ENCODE results near the gene TTF2.
"Not testable (repeated sequence)": the region's sequence is repeated elsewhere in the genome, so short reads cannot be mapped to it uniquely, and the experiment has no call there.

The TTF2 gene

DNA sequence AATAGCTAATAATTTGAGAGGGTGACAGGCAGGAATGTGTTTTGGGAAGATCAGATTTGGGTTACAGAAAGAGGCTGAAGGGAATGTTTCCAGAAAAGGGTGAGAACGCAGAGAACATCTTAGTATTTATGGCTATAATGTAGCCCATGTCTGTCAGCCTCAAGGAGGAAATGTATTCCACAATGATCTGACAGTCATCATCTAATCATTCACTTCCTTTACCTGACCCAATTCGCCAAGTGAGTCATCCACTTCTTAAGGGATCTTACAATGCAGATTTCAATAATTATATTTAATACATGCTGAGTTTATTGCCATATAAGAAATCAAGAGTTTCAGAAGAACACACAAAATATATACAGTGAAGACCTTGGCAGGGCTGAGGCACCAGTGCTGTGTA, 50.6 kb downstream of the TTF2 start:
- TF ChIP-seq PAX5 (IDR thresholded peaks at IDR 0.05; ENCODE audit: insufficient read depth, low read length, severe bottlenecking) (no peak), POLR2A (IDR thresholded peaks at IDR 0.05; ENCODE audit: low read depth, low read length) (no peak), POLR2AphosphoS5 (IDR thresholded peaks at IDR 0.05; ENCODE audit: low read depth, low read length) (no peak), TAF1 (IDR thresholded peaks at IDR 0.05; ENCODE audit: low read depth, low read length) (no peak), POU2F2 (IDR thresholded peaks at IDR 0.05; ENCODE audit: low read depth, low read length) (no peak), SPI1 (IDR thresholded peaks at IDR 0.05; ENCODE audit: low read depth, low read length) (no peak)
- DNase-seq (ENCODE audit: insufficient read length, low spot score) (no peak), FAIRE-seq (no peak)

DNA sequence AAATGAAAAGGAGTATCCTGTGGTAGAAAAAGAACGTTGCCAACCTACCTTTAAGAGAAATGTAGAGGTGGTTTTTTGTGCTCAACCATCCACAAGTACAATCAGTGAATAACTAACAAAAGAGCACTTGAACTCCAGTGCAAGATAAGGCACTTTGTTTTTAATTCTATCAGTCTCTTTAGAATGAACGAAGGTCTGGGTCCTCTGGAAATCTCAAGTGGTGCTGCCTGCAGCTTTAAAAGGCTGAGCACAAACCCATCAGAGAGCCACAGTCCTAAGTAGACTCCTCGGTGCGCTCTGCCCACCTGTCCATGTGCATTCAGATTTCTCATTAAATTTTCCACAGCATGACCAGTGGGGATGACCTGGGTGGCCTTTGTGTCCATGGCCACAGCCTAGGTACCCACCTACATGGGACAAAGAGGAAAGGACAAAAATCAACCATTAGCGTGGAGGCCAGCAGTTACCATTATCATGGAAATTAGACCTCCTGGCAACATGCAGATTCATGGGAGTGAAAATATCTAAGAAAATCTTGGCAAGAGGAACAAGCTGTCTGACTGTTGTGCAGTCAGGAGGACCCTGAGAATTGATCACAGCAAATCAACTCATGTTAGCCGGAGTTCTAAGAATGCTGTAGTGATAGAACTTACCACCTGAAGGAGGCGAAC, 52.1 kb downstream of the TTF2 start:
- DNase-seq (ENCODE audit: insufficient read length, low spot score): no peak
- no peak for TF ChIP-seq POU2F2 (IDR thresholded peaks at IDR 0.05; ENCODE audit: low read depth, low read length)
- TF ChIP-seq POLR2AphosphoS5 (IDR thresholded peaks at IDR 0.05; ENCODE audit: low read depth, low read length): no peak
- no peak for TF ChIP-seq POLR2A (IDR thresholded peaks at IDR 0.05; ENCODE audit: low read depth, low read length)
- no peak for TF ChIP-seq PAX5 (IDR thresholded peaks at IDR 0.05; ENCODE audit: insufficient read depth, low read length, severe bottlenecking)
- no peak for TF ChIP-seq SPI1 (IDR thresholded peaks at IDR 0.05; ENCODE audit: low read depth, low read length)
- no peak for TF ChIP-seq TAF1 (IDR thresholded peaks at IDR 0.05; ENCODE audit: low read depth, low read length)
- FAIRE-seq: no peak

DNA sequence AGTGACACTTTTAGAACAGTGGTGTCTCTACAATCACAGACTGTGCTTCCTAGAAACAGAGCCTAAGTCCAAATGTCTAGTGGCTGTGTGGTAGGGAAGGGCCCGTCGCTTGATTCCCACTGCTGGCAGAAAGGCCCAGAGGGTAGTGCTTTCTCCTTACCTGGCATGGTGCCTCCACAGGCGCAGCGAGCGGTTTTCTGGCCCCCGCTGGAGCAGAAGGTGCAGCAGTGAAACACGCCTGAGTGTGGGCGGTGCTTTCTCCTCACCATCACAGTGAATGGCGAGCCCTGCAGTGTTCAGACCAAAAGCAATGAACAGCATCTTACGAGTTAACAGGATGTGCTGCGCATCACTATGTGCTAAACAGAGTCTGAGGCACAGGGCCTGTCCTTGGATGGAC, 53.1 kb downstream of the TTF2 start:
- no peak for FAIRE-seq
- no peak for DNase-seq (ENCODE audit: insufficient read length, low spot score)

DNA sequence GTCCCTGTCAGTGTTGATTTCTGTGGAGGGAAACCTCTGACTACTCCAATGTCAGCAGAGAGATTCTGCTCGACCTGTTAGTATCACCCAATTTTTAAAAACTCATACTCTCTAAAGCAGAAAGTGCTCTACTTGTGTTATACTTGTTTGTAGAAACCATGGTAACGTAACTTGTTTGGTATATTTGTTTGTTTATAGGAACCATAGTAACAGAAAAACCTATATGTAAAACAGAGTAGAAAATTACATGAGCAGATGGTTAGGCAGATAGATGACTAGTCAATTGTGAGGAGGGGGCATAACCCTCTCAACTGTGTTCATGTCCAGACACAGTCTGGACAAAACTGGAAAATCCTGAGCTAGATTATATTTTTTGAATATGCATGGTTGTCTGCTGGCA, 54.8 kb downstream of the TTF2 start:
- FAIRE-seq: no peak
- no peak for DNase-seq (ENCODE audit: insufficient read length, low spot score)
- TF ChIP-seq POLR2A (IDR thresholded peaks at IDR 0.05; ENCODE audit: low read depth, low read length) (no peak), POU2F2 (IDR thresholded peaks at IDR 0.05; ENCODE audit: low read depth, low read length) (no peak), POLR2AphosphoS5 (IDR thresholded peaks at IDR 0.05; ENCODE audit: low read depth, low read length) (no peak), TAF1 (IDR thresholded peaks at IDR 0.05; ENCODE audit: low read depth, low read length) (no peak), SPI1 (IDR thresholded peaks at IDR 0.05; ENCODE audit: low read depth, low read length) (no peak), PAX5 (IDR thresholded peaks at IDR 0.05; ENCODE audit: insufficient read depth, low read length, severe bottlenecking) (no peak)

More for the DNA sequence above, 53.1 kb downstream of the TTF2 start:
- no peak for TF ChIP-seq POU2F2 (IDR thresholded peaks at IDR 0.05; ENCODE audit: low read depth, low read length)
- no peak for TF ChIP-seq SPI1 (IDR thresholded peaks at IDR 0.05; ENCODE audit: low read depth, low read length)
- no peak for TF ChIP-seq POLR2AphosphoS5 (IDR thresholded peaks at IDR 0.05; ENCODE audit: low read depth, low read length)

DNA sequence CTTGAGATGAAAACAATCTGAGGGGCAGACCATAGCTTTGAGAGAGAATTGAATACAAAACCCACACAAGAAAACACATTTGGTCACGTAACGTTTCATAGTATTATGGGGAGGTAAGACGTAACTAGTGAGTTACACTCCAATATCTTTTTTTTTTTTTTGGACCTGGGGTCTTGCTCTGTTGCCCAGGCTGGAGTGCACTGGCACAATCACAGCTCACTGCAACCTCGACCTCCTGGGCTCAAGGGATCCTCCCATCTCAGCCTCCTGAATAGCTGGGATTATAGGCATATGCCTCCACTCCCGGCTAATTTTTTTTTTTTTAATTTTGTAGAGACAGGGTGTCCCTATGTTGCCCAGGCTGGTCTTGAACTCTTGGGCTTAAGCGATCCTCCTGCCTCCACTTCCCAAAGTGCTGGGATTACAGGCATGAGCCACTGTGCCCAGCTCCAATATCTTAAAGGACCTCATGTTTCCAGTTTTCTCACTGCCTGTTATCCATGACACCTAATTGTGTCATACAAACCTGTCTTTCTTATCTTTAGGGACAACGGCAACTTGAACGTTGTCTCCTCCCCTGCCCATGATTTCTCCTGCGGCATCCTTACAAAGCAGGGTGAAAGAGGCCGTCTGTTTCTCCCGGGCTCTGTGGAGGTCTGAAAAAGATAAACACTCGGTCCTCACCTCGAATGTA, 56.1 kb downstream of the TTF2 start:
- no peak for DNase-seq (ENCODE audit: insufficient read length, low spot score)
- TF ChIP-seq PAX5 (IDR thresholded peaks at IDR 0.05; ENCODE audit: insufficient read depth, low read length, severe bottlenecking) (no peak), POU2F2 (IDR thresholded peaks at IDR 0.05; ENCODE audit: low read depth, low read length) (no peak)
- FAIRE-seq: no peak

DNA sequence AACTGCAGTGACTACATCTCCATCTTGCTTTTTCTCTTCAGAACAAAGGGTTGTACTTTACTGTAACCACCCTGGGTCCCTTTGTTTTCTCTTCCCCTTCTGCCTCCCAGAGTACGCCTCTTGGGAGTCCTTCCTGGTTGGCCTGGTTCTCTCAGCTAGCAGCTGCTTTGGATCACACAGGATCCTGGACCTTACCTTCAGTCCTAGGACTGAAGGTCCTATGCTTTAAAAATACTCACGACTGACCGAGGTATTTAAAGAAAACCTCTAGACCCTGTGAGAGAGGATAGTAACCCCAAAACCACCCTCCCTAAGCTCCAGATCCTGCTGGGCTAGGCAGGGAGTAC, 56.6 kb downstream of the TTF2 start:
- FAIRE-seq: no peak
- no peak for DNase-seq (ENCODE audit: insufficient read length, low spot score)
- TF ChIP-seq POLR2AphosphoS5 (IDR thresholded peaks at IDR 0.05; ENCODE audit: low read depth, low read length): no peak
- no peak for TF ChIP-seq PAX5 (IDR thresholded peaks at IDR 0.05; ENCODE audit: insufficient read depth, low read length, severe bottlenecking)
- no peak for TF ChIP-seq POU2F2 (IDR thresholded peaks at IDR 0.05; ENCODE audit: low read depth, low read length)
- no peak for TF ChIP-seq SPI1 (IDR thresholded peaks at IDR 0.05; ENCODE audit: low read depth, low read length)
- no peak for TF ChIP-seq POLR2A (IDR thresholded peaks at IDR 0.05; ENCODE audit: low read depth, low read length)
- TF ChIP-seq TAF1 (IDR thresholded peaks at IDR 0.05; ENCODE audit: low read depth, low read length): no peak

DNA sequence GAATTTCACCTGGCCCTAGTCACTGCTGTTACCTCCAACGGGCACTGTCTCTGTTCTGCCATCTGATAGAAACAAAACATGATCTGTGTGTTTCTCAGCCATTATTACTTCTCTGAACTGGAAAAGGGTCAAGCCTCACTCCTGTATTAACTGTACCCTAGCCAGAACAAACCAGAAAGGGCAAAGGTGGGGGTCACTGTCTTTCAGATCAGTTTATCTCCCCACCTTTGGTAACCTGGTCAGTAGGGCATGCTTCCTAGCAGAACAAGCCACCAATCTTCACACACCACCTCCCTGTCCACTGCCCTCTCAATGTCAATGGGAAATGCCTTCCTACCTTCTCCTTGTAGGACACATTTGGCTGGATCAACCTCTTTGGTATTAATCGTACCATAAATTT, 57.6 kb downstream of the TTF2 start:
- TF ChIP-seq SPI1 (IDR thresholded peaks at IDR 0.05; ENCODE audit: low read depth, low read length) (no peak), PAX5 (IDR thresholded peaks at IDR 0.05; ENCODE audit: insufficient read depth, low read length, severe bottlenecking) (no peak), TAF1 (IDR thresholded peaks at IDR 0.05; ENCODE audit: low read depth, low read length) (no peak), POU2F2 (IDR thresholded peaks at IDR 0.05; ENCODE audit: low read depth, low read length) (no peak), POLR2AphosphoS5 (IDR thresholded peaks at IDR 0.05; ENCODE audit: low read depth, low read length) (no peak), POLR2A (IDR thresholded peaks at IDR 0.05; ENCODE audit: low read depth, low read length) (no peak)
- no peak for FAIRE-seq
- DNase-seq (ENCODE audit: insufficient read length, low spot score): no peak

DNA sequence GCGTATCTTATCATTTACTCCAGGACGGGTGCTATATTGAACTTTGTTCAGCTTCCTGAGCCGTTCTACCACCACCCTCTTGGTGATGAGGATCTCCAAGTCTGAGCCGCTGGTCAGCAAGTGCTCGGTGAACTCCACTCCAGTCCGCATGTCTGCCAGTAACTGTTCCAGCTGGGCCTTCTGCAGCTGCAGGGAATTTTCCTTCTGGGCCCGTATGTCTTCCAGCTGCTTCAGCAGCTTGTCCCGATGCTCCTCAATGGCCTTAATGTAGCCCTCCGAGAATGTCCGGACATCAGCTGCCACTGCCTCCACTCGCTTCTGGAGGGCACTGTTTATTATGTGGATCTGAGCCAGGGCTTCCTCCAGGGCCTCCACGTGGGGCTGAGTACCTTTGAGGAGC, 58.0 kb downstream of the TTF2 start:
- no peak for FAIRE-seq
- TF ChIP-seq SPI1 (IDR thresholded peaks at IDR 0.05; ENCODE audit: low read depth, low read length) (no peak), POLR2AphosphoS5 (IDR thresholded peaks at IDR 0.05; ENCODE audit: low read depth, low read length) (no peak), POLR2A (IDR thresholded peaks at IDR 0.05; ENCODE audit: low read depth, low read length) (no peak), TAF1 (IDR thresholded peaks at IDR 0.05; ENCODE audit: low read depth, low read length) (no peak), POU2F2 (IDR thresholded peaks at IDR 0.05; ENCODE audit: low read depth, low read length) (no peak), PAX5 (IDR thresholded peaks at IDR 0.05; ENCODE audit: insufficient read depth, low read length, severe bottlenecking) (no peak)
- no peak for DNase-seq (ENCODE audit: insufficient read length, low spot score)

DNA sequence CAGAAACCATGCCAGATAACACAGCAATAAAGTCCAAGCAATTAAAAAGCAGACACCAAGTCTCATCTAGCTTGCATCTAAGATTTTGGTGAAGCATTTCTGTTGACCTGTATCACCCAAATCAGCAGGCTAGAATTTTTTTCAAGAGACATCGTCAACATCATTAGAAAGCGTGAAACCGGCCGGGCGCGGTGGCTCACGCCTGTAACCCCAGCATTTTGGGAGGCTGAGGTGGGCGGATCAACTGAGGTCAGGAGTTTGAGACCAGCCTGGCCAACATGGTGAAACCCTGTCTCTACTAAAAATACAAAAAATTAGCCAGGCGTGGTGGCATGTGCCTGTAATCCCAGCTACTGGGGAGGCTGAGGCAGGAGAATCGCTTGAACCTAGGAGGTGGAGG, 59.0 kb downstream of the TTF2 start:
- DNase-seq (ENCODE audit: insufficient read length, low spot score); FAIRE-seq: not testable (repeated sequence)

DNA sequence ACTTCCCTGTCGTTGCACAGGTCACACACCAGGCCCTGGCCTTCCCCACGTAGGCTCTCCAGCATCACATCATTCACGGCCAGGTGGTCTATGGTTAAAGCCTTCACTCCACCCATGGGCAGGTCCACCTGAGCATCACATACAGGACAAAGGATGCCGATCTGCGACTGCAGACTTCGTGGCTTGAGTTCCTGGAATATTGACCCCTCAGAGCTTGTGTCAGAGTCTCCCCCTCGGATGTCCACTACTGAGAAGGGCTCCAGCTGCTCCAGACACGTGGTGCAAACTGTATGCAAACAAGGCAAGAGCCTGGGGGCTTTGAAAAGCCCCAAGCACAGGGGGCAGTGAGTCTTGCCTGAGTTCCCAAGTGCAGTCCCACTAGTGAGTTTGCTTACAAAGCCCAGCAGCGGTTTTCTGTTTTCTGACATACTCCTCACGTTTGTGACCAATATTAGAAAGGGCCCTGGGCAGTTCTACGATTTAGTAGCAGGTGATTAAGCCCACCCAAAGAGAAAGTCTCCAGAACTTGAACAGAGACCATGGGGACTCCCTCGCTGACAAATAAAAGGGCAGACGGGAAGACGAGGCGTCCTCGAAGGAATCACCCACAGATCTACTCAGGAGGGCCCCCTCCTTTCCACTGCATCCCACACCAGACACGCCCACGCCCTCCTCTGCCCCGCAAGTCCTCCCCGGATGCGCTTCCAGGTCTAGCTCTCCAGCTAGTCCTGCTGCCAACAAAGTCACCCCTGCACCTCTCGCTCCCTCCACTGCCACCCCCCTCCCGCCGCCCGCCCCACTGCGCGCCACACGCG, 60.9 kb downstream of the TTF2 start:
- FAIRE-seq (no peak), DNase-seq (ENCODE audit: insufficient read length, low spot score) (no peak)
- TF ChIP-seq TAF1 (IDR thresholded peaks at IDR 0.05; ENCODE audit: low read depth, low read length) (no peak), POU2F2 (IDR thresholded peaks at IDR 0.05; ENCODE audit: low read depth, low read length) (no peak), POLR2AphosphoS5 (IDR thresholded peaks at IDR 0.05; ENCODE audit: low read depth, low read length) (no peak), SPI1 (IDR thresholded peaks at IDR 0.05; ENCODE audit: low read depth, low read length) (no peak), POLR2A (IDR thresholded peaks at IDR 0.05; ENCODE audit: low read depth, low read length) (no peak), PAX5 (IDR thresholded peaks at IDR 0.05; ENCODE audit: insufficient read depth, low read length, severe bottlenecking) (no peak)

Data from GM12891 (cell line).